Activated B cell treated with CpG ODN at 0.5 μM for 24 hours (primary cell): ENCODE measurements around the gene TSHZ2. TPM values are rescaled to one million over a fixed set of nuclear protein-coding genes. Genes with fewer than 3 reads are reported as not detected.
"Not testable (repeated sequence)": the region's sequence is repeated elsewhere in the genome, so short reads cannot be mapped to it uniquely, and the experiment has no call there.

ENCODE experiments used
- ATAC-seq: fragments of 200-7000 bp; cut with Tn5 transposase; one replicate; pipeline ENCODE4 v1.10.0; 2021; ENCODE audit warnings: low read depth, mild to moderate bottlenecking, moderate library complexity
- CTCF ChIA-PET: fragments of 350-600 bp; sonication (Branson Sonifier 250); formaldehyde crosslinking; loops from one replicate; lab custom pipeline; 2021; ENCODE audit warnings: antibody characterized with exemption; lab: Charles Lee
- POLR2A ChIA-PET: fragments of 350-600 bp; sonication (Branson Sonifier 250); formaldehyde crosslinking; loops from one replicate; lab custom pipeline; 2021; ENCODE audit warnings: antibody characterized with exemption; lab: Charles Lee
- DNase-seq: peaks from one replicate; pipeline ENCODE4 v3.0.0; 2022
- H3K27ac Mint-ChIP-seq: one replicate; pipeline ENCODE4 v1.8.0; 2020; ENCODE audit warnings: mixed read lengths
- H3K27me3 Mint-ChIP-seq: one replicate; pipeline ENCODE4 v1.8.0; 2021; ENCODE audit warnings: mixed read lengths
- H3K36me3 Mint-ChIP-seq: one replicate; pipeline ENCODE4 v1.8.0; 2021; ENCODE audit warnings: low read depth, mixed read lengths
- H3K4me1 Mint-ChIP-seq: one replicate; pipeline ENCODE4 v1.8.0; 2021; ENCODE audit warnings: mixed read lengths
- H3K4me3 Mint-ChIP-seq: one replicate; pipeline ENCODE4 v1.8.0; 2020; ENCODE audit warnings: mild to moderate bottlenecking, mixed read lengths
- H3K9me3 Mint-ChIP-seq: one replicate; pipeline ENCODE4 v1.8.0; 2020; ENCODE audit warnings: mixed read lengths
- intact Hi-C: fragments of 100-400 bp; cut with micrococcal nuclease; formaldehyde crosslinking; loops from one replicate; pipeline ENCODE4 v1.15.1; 2024
- total RNA-seq: library from RNA; stranded (reverse); gene quantifications from 2 replicates; pipeline ENCODE4 v1.2.3, GENCODE V29; 2022
- TF ChIP-seq, protein P1 (sequence below): fragments of 200-600 bp; IDR thresholded peaks from one replicate; pipeline ENCODE4 v1.8.0; 2022; ENCODE audit warnings: antibody characterized with exemption, mild to moderate bottlenecking

TSHZ2 gene
- total RNA-seq, 1 donor from 2014 or later = 1.7 TPM

- CTCF ChIA-PET = no interaction called here
- Mint-ChIP-seq H3K27me3 (peaks cover 9% of the 10 kb centered on the region), H3K4me3 (no peak overlapping the region), H3K27ac (no peak overlapping the region), H3K36me3 (no peaks in the 10 kb centered on the region), H3K4me1 (peaks cover 6% of the 10 kb centered on the region), H3K9me3 (no peaks in the 10 kb centered on the region)
- intact Hi-C loops = no loop called here
- ATAC-seq = no peak
- POLR2A ChIA-PET = interaction anchor here (0.6 kb wide), 1 partner anchor 1154 kb away, joined by 3 read pairs; no protein-coding TSS in a partner anchor
- TF ChIP-seq, protein P1, sequence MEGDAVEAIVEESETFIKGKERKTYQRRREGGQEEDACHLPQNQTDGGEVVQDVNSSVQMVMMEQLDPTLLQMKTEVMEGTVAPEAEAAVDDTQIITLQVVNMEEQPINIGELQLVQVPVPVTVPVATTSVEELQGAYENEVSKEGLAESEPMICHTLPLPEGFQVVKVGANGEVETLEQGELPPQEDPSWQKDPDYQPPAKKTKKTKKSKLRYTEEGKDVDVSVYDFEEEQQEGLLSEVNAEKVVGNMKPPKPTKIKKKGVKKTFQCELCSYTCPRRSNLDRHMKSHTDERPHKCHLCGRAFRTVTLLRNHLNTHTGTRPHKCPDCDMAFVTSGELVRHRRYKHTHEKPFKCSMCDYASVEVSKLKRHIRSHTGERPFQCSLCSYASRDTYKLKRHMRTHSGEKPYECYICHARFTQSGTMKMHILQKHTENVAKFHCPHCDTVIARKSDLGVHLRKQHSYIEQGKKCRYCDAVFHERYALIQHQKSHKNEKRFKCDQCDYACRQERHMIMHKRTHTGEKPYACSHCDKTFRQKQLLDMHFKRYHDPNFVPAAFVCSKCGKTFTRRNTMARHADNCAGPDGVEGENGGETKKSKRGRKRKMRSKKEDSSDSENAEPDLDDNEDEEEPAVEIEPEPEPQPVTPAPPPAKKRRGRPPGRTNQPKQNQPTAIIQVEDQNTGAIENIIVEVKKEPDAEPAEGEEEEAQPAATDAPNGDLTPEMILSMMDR = no peak
- DNase-seq = no peak
These were observed 9.0 kb upstream of the TSHZ2 start for GRCh38 chr20:52963131-52963530.

- Mint-ChIP-seq H3K27ac (no peak overlapping the region), H3K36me3 (no peaks in the 10 kb centered on the region), H3K9me3 (no peaks in the 10 kb centered on the region), H3K27me3 (peaks cover 9% of the 10 kb centered on the region), H3K4me3 (no peak overlapping the region), H3K4me1 (peaks cover 6% of the 10 kb centered on the region)
- no peak for ATAC-seq
- ChIA-PET POLR2A (no interaction called here), CTCF (no interaction called here)
- no peak for DNase-seq
- intact Hi-C loops = no loop called here
- TF ChIP-seq, protein P1 = no peak
These were observed 8.0 kb upstream of the TSHZ2 start for GRCh38 chr20:52964131-52964530.

DNA sequence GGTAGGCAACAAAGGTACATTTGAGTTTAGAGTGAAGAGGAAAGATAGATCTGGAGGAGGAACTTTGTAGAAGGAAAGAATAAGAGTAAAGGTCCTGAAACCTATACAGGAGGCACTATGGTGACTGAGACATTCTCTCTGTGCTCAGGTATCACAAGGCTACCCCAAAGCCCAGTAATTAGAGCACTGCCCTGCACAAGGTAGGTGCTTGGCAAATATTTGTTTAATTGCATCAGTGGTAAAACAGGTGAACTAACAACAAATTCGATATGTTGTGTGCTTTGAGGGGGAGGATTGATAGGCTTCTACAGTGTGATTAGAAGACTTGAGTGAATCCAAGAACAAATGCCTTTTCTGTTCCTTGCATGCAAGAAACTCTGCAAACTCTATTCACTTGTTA lies 6.8 kb upstream of the TSHZ2 start:
- CTCF ChIA-PET = no interaction called here
- ATAC-seq = no peak
- no peaks in the 10 kb centered on the region for H3K9me3 Mint-ChIP-seq

DNA sequence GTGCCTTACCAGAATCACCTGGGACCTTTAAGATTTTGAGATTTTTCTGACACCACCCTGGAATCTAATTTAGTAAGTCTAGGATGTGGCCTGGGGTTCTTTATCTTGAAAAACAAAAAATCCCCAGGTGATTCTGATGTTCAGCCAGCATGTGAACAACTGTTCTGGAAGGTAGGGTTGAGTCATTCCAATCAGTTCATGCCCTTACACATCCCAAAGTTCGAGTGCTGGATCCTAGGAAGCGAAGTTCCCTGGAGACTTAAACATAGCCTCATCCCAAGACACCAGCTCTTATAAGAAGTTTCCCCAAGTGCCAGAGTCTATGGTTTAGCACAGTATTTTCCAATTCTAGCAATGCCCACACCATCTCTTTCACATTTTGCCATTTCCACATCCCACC lies 6.3 kb upstream of the TSHZ2 start:
- DNase-seq (no peak), ATAC-seq (no peak)
- Mint-ChIP-seq H3K27ac (no peak overlapping the region), H3K36me3 (no peaks in the 10 kb centered on the region), H3K27me3 (peaks cover 9% of the 10 kb centered on the region), H3K4me3 (no peak overlapping the region), H3K4me1 (peaks cover 6% of the 10 kb centered on the region), H3K9me3 (no peaks in the 10 kb centered on the region)
- CTCF ChIA-PET = no interaction called here
- TF ChIP-seq, protein P1 = no peak
- intact Hi-C loops = no loop called here
- POLR2A ChIA-PET = no interaction called here

More for the DNA sequence above, 6.8 kb upstream of the TSHZ2 start:
- Mint-ChIP-seq H3K27ac (no peak overlapping the region), H3K4me3 (no peak overlapping the region), H3K27me3 (peaks cover 9% of the 10 kb centered on the region), H3K4me1 (peaks cover 6% of the 10 kb centered on the region), H3K36me3 (no peaks in the 10 kb centered on the region)
- POLR2A ChIA-PET = no interaction called here
- DNase-seq = no peak
- TF ChIP-seq, protein P1 = no peak
- intact Hi-C loops = no loop called here

DNA sequence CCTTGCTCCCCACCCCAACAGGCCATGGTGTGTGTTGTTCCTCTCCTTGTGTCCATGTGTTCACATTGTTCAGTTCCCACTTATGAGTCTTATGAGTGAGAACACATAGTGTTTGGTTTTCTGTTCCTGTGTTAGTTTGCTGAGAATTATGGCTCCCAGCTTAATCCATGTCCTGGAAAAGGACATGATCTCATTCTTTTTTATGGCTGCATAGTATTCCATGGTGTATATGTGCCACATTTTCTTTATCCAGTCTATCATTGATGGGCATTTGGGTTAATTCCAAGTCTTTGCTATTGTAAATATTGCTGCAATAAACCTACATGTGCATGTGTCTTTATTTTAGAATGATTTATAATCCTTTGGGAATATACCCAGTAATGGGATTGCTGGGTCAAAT lies 5.6 kb upstream of the TSHZ2 start:
- H3K9me3 Mint-ChIP-seq, CTCF ChIA-PET, POLR2A ChIA-PET, ATAC-seq, DNase-seq, intact Hi-C loops, H3K27ac Mint-ChIP-seq, H3K36me3 Mint-ChIP-seq, H3K4me3 Mint-ChIP-seq, H3K4me1 Mint-ChIP-seq: not testable (repeated sequence)
- peaks cover 16% of the 10 kb centered on the region for H3K27me3 Mint-ChIP-seq
